GM23338 (cell line): ENCODE measurements around the gene VGLL4. TPM values are rescaled to one million over a fixed set of nuclear protein-coding genes. Genes with fewer than 3 reads are reported as not detected.
A peak's percentile ranks its signal among the peaks of the same experiment; 100 is the strongest.

ENCODE experiments used
- ATAC-seq: fragments of 200-7000 bp; cut with Tn5 transposase; 3 replicates; pipeline ENCODE4 v1.9.1; 2020
- DNase-seq: peaks from one replicate; pipeline ENCODE4 v3.0.0-alpha.2; 2015; ENCODE audit warnings: low spot score
- H2AFZ ChIP-seq: fragments of 200-600 bp; sonication (generic); 2 replicates; pipeline ENCODE4 v1.8.0; 2016; ENCODE audit warnings: antibody characterized with exemption, mild to moderate bottlenecking, moderate library complexity
- H3F3A ChIP-seq: fragments of 200-600 bp; sonication (generic); replicated peaks from 2 replicates; pipeline ENCODE4 v1.8.0; 2017; ENCODE audit warnings: antibody characterized with exemption, mixed run types, low read depth
- H3K27ac ChIP-seq: fragments of 200-600 bp; sonication (generic); 2 replicates; pipeline ENCODE4 v1.6.1; 2016; ENCODE audit warnings: low read depth
- H3K27me3 ChIP-seq: fragments of 200-600 bp; sonication (generic); 2 replicates; pipeline ENCODE4 v1.8.0; 2016; ENCODE audit warnings: mild to moderate bottlenecking, mixed run types, moderate library complexity; ENCODE audit not compliant: insufficient read depth
- H3K36me3 ChIP-seq: fragments of 200-600 bp; sonication (generic); 2 replicates; pipeline ENCODE4 v1.8.0; 2016; ENCODE audit warnings: mild to moderate bottlenecking; ENCODE audit not compliant: insufficient read depth
- H3K4me1 ChIP-seq: fragments of 200-600 bp; sonication (generic); 2 replicates; pipeline ENCODE4 v1.8.0; 2016; ENCODE audit warnings: mild to moderate bottlenecking, moderate library complexity; ENCODE audit not compliant: insufficient read depth
- H3K4me2 ChIP-seq: fragments of 200-600 bp; sonication (generic); 2 replicates; pipeline ENCODE4 v1.7.1; 2017; ENCODE audit warnings: mixed run types
- H3K4me3 ChIP-seq: fragments of 200-600 bp; sonication (generic); 2 replicates; pipeline ENCODE4 v1.6.1; 2016; ENCODE audit warnings: mixed run types
- H3K79me2 ChIP-seq: fragments of 200-600 bp; sonication (generic); replicated peaks from 2 replicates; pipeline ENCODE4 v1.8.0; 2017; ENCODE audit warnings: mild to moderate bottlenecking; ENCODE audit not compliant: insufficient read depth
- H3K9me2 ChIP-seq: fragments of 200-600 bp; sonication (generic); 2 replicates; pipeline ENCODE4 v1.8.0; 2017; ENCODE audit not compliant: insufficient read depth
- H4K20me1 ChIP-seq: fragments of 200-600 bp; sonication (generic); replicated peaks from 2 replicates; pipeline ENCODE4 v1.8.0; 2017; ENCODE audit warnings: mild to moderate bottlenecking; ENCODE audit not compliant: insufficient read depth
- H3K27ac Mint-ChIP-seq: 2 replicates; pipeline ENCODE4 v1.8.0; 2020; ENCODE audit warnings: inconsistent platforms, mild to moderate bottlenecking, moderate library complexity, mixed read lengths
- H3K27me3 Mint-ChIP-seq: 3 replicates; pipeline ENCODE4 v1.8.0; 2022; ENCODE audit warnings: low read depth, mild to moderate bottlenecking, moderate library complexity, mixed read lengths, inconsistent platforms; ENCODE audit not compliant: insufficient read depth, poor library complexity
- H3K36me3 Mint-ChIP-seq: 3 replicates; pipeline ENCODE4 v1.8.0; 2021; ENCODE audit warnings: low read depth, mild to moderate bottlenecking, inconsistent platforms, moderate library complexity, mixed read lengths
- H3K4me1 Mint-ChIP-seq: 3 replicates; pipeline ENCODE4 v1.8.0; 2020; ENCODE audit warnings: mild to moderate bottlenecking, inconsistent platforms, mixed read lengths
- H3K4me3 Mint-ChIP-seq: 3 replicates; pipeline ENCODE4 v1.8.0; 2021; ENCODE audit warnings: moderate library complexity, mild to moderate bottlenecking, inconsistent platforms, mixed read lengths
- H3K9me3 Mint-ChIP-seq: 3 replicates; pipeline ENCODE4 v1.8.0; 2020; ENCODE audit warnings: moderate library complexity, mild to moderate bottlenecking, inconsistent platforms, mixed read lengths
- CTCF ChIP-seq, 2 experiments: fragments of 200-600 bp in 1 of 2; sonication (generic) in 1 of 2; conservative IDR thresholded peaks; 2 replicates each; pipeline versions ENCODE4 v1.5.1 to v1.6.1; 2016 to 2017; ENCODE audit warnings: antibody characterized with exemption in 2 of 2, low read depth in 2 of 2, mild to moderate bottlenecking in 2 of 2, moderate library complexity in 1 of 2
- EZH2 ChIP-seq: fragments of 200-600 bp; sonication (generic); IDR thresholded peaks from one replicate; pipeline ENCODE4 v1.8.0; 2017; ENCODE audit warnings: antibody characterized with exemption, mild to moderate bottlenecking, low read depth; ENCODE audit not compliant: unreplicated experiment
- EZH2phosphoT487 ChIP-seq: fragments of 200-600 bp; sonication (generic); IDR thresholded peaks from one replicate; pipeline ENCODE4 v1.8.1; 2018; ENCODE audit warnings: antibody characterized with exemption; ENCODE audit not compliant: unreplicated experiment
- JUNB ChIP-seq: IDR thresholded peaks from one replicate; pipeline ENCODE4 v1.6.1; 2016; ENCODE audit warnings: antibody characterized with exemption; ENCODE audit not compliant: unreplicated experiment
- NANOG ChIP-seq: IDR thresholded peaks from 2 replicates; pipeline ENCODE4 v1.6.1; 2016; ENCODE audit warnings: antibody characterized with exemption, borderline replicate concordance
- REST ChIP-seq: IDR thresholded peaks from one replicate; pipeline ENCODE4 v1.6.1; 2018; ENCODE audit warnings: antibody characterized with exemption; ENCODE audit not compliant: unreplicated experiment
- ZNF331 ChIP-seq: fragments of 250-450 bp; sonication (Bioruptor Pico); IDR thresholded peaks from 2 replicates; pipeline ENCODE4 v1.5.0; 2020; ENCODE audit warnings: low read depth, mild to moderate bottlenecking, moderate library complexity
- ZNF462 ChIP-seq: fragments of 250-450 bp; sonication (Bioruptor Pico); IDR thresholded peaks from 2 replicates; pipeline ENCODE4 v1.5.0; 2020; ENCODE audit warnings: mild to moderate bottlenecking, moderate library complexity
- polyA plus RNA-seq: library from polyadenylated mRNA; unstranded; fragments of >200 nt; fragmentation: Nextera tagmentation; extraction: Ambion mirVana; gene quantifications from 2 replicates; pipeline ENCODE4 v1.2.1, GENCODE V29; 2016
- total RNA-seq: library from RNA; depleted of rRNA; stranded (reverse); fragments of >200 nt; shearing (Covaris generic); gene quantifications from 2 replicates; pipeline ENCODE4 v1.2.3, GENCODE V29; 2014

Gene VGLL4
- total and polyA plus RNA-seq, 2 experiments from 2014 or later, result 20.8 to 45.9 TPM

- Histone ChIP-seq H3K79me2 (peaks cover 55% of the 10 kb centered on the region), H3K27me3 (no peaks in the 10 kb centered on the region), H3F3A (no peaks in the 10 kb centered on the region), H4K20me1 (peaks cover 20% of the 10 kb centered on the region; the same call in 1 of the 2 replicates), H3K4me3 (no peak overlapping the region), H3K9me2 (peaks cover 6% of the 10 kb centered on the region; the same call in 1 of the 2 replicates), H3K4me1 (no peaks in the 10 kb centered on the region), H3K4me2 (no peak overlapping the region), H2AFZ (no peak overlapping the region), H3K27ac (no peak overlapping the region), H3K36me3 (no peaks in the 10 kb centered on the region)
- TF ChIP-seq ZNF462, result no peak
- peaks cover 11% of the 10 kb centered on the region for H3K36me3 Mint-ChIP-seq
- H3K27ac Mint-ChIP-seq, result no peak overlapping the region
- peaks cover 6% of the 10 kb centered on the region for H3K4me1 Mint-ChIP-seq
- DNase-seq (no peak), ATAC-seq (no peak)
- H3K4me3 Mint-ChIP-seq, result no peak overlapping the region
- H3K27me3 Mint-ChIP-seq, result peaks cover 5% of the 10 kb centered on the region
- H3K9me3 Mint-ChIP-seq, result no peaks in the 10 kb centered on the region
These were observed 68.0 kb downstream of the VGLL4 start for GRCh38 chr3:11575677-11576076.

GRCh38 chr3:11574981-11575669 lies 68.6 kb downstream of the VGLL4 start:
- Histone ChIP-seq H3K9me2 (peaks cover 2% of the 10 kb centered on the region; the same call in 1 of the 2 replicates), H4K20me1 (peaks cover 15% of the 10 kb centered on the region; the same call in 1 of the 2 replicates), H3K27me3 (no peaks in the 10 kb centered on the region), H3F3A (no peaks in the 10 kb centered on the region), H2AFZ (no peak overlapping the region), H3K79me2 (peaks cover 54% of the 10 kb centered on the region), H3K4me2 (no peak overlapping the region), H3K4me1 (no peaks in the 10 kb centered on the region), H3K36me3 (no peaks in the 10 kb centered on the region), H3K27ac (no peak overlapping the region), H3K4me3 (no peak overlapping the region)
- no peak for DNase-seq
- Mint-ChIP-seq H3K4me1 (peaks cover 6% of the 10 kb centered on the region), H3K4me3 (no peak overlapping the region), H3K27ac (0 out of 2 replicates have a peak overlapping the region, but pooled peaks have one; percentile 53), H3K9me3 (no peaks in the 10 kb centered on the region), H3K36me3 (peaks cover 9% of the 10 kb centered on the region), H3K27me3 (peaks cover 5% of the 10 kb centered on the region)
- no peak for ATAC-seq
- TF ChIP-seq ZNF331 (CRISPR knock-in tag), result no peak
- TF ChIP-seq EZH2phosphoT487, result no peak
- no peak for TF ChIP-seq CTCF (conservative IDR thresholded peaks at IDR 0.05; ENCODE audit: low read depth in 2 of 2)
- no peak for TF ChIP-seq NANOG
- no peak for TF ChIP-seq REST
- no peak for TF ChIP-seq EZH2
- no peak for TF ChIP-seq JUNB
